T1000 (cell line): Measurements from ENCODE around the gene TRIM29.

Source experiments
- DNase-seq: peaks from one replicate; lab custom pipeline; 2025; ENCODE audit warnings: mixed read lengths; lab: John Stamatoyannopoulos, UW

Gene TRIM29

GRCh38 chr11:120097721-120098385 lies 40.1 kb downstream of the TRIM29 start:
- no peak for DNase-seq

GRCh38 chr11:120096369-120097191 lies 41.3 kb downstream of the TRIM29 start:
- DNase-seq, result no peak

- no peak for DNase-seq
These were observed 42.4 kb downstream of the TRIM29 start for GRCh38 chr11:120095516-120095915.

- DNase-seq, result no peak
These were observed 46.2 kb downstream of the TRIM29 start for GRCh38 chr11:120091701-120092100.

- no peak for DNase-seq
These were observed 46.8 kb downstream of the TRIM29 start for GRCh38 chr11:120091121-120091520.

- DNase-seq, result no peak
These were observed 47.5 kb downstream of the TRIM29 start for GRCh38 chr11:120090411-120090810.

- no peak for DNase-seq
These were observed 48.6 kb downstream of the TRIM29 start for GRCh38 chr11:120089036-120090001.

- DNase-seq, result no peak
These were observed 49.9 kb downstream of the TRIM29 start for GRCh38 chr11:120088056-120088455.

GRCh38 chr11:120086651-120087050 lies 51.3 kb downstream of the TRIM29 start:
- DNase-seq, result no peak

- no peak for DNase-seq
These were observed 57.9 kb downstream of the TRIM29 start for GRCh38 chr11:120079750-120080610.

- DNase-seq, result no peak
These were observed 59.5 kb downstream of the TRIM29 start for GRCh38 chr11:120078397-120078796.

GRCh38 chr11:120074076-120074475 lies 63.8 kb downstream of the TRIM29 start:
- no peak for DNase-seq

GRCh38 chr11:120073196-120073595 lies 64.7 kb downstream of the TRIM29 start:
- no peak for DNase-seq

- DNase-seq, result no peak
These were observed 69.8 kb downstream of the TRIM29 start for GRCh38 chr11:120068114-120068573.

- no peak for DNase-seq
These were observed 70.3 kb downstream of the TRIM29 start for GRCh38 chr11:120067438-120068113.

GRCh38 chr11:120066738-120067437 lies 71.0 kb downstream of the TRIM29 start:
- DNase-seq, result no peak

GRCh38 chr11:120065876-120066275 lies 72.0 kb downstream of the TRIM29 start:
- DNase-seq, result no peak

- no peak for DNase-seq
These were observed 72.7 kb downstream of the TRIM29 start for GRCh38 chr11:120065176-120065575.

GRCh38 chr11:120064341-120064740 lies 73.6 kb downstream of the TRIM29 start:
- no peak for DNase-seq
